CD14-positive monocyte (primary cell): Measurements from ENCODE around the gene TMTC1. TPM values are rescaled to one million over a fixed set of nuclear protein-coding genes. Genes with fewer than 3 reads are reported as not detected.
A peak's percentile ranks its signal among the peaks of the same experiment; 100 is the strongest.

Experiments
- DNase-seq, 3 donors: peaks; one replicate each; pipeline ENCODE4 v3.0.0-alpha.2; 2011 to 2022
- H2AFZ ChIP-seq: 2 replicates; pipeline ENCODE4 v1.6.0; 2012; ENCODE audit warnings: mild to moderate bottlenecking, low read depth, low read length, inconsistent platforms; ENCODE audit not compliant: insufficient read depth, poor library complexity, severe bottlenecking
- H3K27ac ChIP-seq, 2 donors: 1 replicate in 1 of 2; 2 replicates in 1 of 2; pipeline ENCODE4 v1.5.1; 2012 to 2013; ENCODE audit warnings: low read length in 2 of 2, control low read depth in 1 of 2, inconsistent platforms in 1 of 2, low read depth in 1 of 2, mild to moderate bottlenecking in 1 of 2
- H3K27me3 ChIP-seq, 2 donors: one replicate each; pipeline versions ENCODE4 v1.6.0 to v1.6.1; 2011 to 2013; ENCODE audit warnings: low read length in 2 of 2; ENCODE audit not compliant: control insufficient read depth in 2 of 2, insufficient read depth in 2 of 2
- H3K36me3 ChIP-seq, 2 donors: replicated peaks in 1 of 2; 1 replicate in 1 of 2; 2 replicates in 1 of 2; pipeline versions ENCODE4 v1.5.1 to v1.6.1; 2012 to 2013; ENCODE audit warnings: low read length in 2 of 2, control low read depth in 1 of 2, inconsistent platforms in 1 of 2, mild to moderate bottlenecking in 1 of 2; ENCODE audit not compliant: insufficient read depth in 2 of 2, control insufficient read depth in 1 of 2
- H3K4me1 ChIP-seq, 2 donors: 1 replicate in 1 of 2; 2 replicates in 1 of 2; pipeline versions ENCODE4 v1.5.1 to v1.6.1; 2012 to 2013; ENCODE audit warnings: low read length in 2 of 2, control low read depth in 1 of 2, inconsistent platforms in 1 of 2, mild to moderate bottlenecking in 1 of 2, moderate library complexity in 1 of 2; ENCODE audit not compliant: insufficient read depth in 2 of 2, control insufficient read depth in 1 of 2
- H3K4me2 ChIP-seq: replicated peaks from 2 replicates; pipeline ENCODE3; 2012; ENCODE audit warnings: low read length, moderate library complexity, mild to moderate bottlenecking; ENCODE audit not compliant: poor library complexity, severe bottlenecking; ENCODE audit errors: extremely low read depth
- H3K4me3 ChIP-seq, 3 experiments: fragments of 200-600 bp in 1 of 3; sonication (generic) in 1 of 3; replicated peaks in 1 of 3; 1 replicate in 2 of 3; 2 replicates in 1 of 3; pipeline ENCODE4 v1.5.1; 2011 to 2013; ENCODE audit warnings: low read length in 3 of 3, mild to moderate bottlenecking in 3 of 3, control low read depth in 2 of 3, low read depth in 2 of 3, inconsistent platforms in 1 of 3, moderate library complexity in 1 of 3
- H3K79me2 ChIP-seq: 2 replicates; pipeline ENCODE4 v1.6.0; 2012; ENCODE audit warnings: mild to moderate bottlenecking, control low read depth, inconsistent platforms, low read length, moderate library complexity; ENCODE audit not compliant: insufficient read depth
- H3K9ac ChIP-seq: 2 replicates; pipeline ENCODE4 v1.6.0; 2017; ENCODE audit warnings: low read length, mild to moderate bottlenecking; ENCODE audit not compliant: insufficient read depth, poor library complexity, severe bottlenecking
- H3K9me3 ChIP-seq, 2 donors: replicated peaks in 1 of 2; 1 replicate in 1 of 2; 2 replicates in 1 of 2; pipeline versions ENCODE4 v1.5.1 to v1.6.1; 2012 to 2013; ENCODE audit warnings: low read length in 2 of 2, control low read depth in 1 of 2; ENCODE audit not compliant: control insufficient read depth in 1 of 2, insufficient read depth in 1 of 2
- H4K20me1 ChIP-seq: 2 replicates; pipeline ENCODE4 v1.6.0; 2012; ENCODE audit warnings: mild to moderate bottlenecking, low read length, control low read depth, moderate library complexity; ENCODE audit not compliant: insufficient read depth
- H3K27ac Mint-ChIP-seq, 7 donors: one replicate each; pipeline ENCODE4 v1.8.0; 2020; ENCODE audit warnings: mild to moderate bottlenecking in 7 of 7, mixed read lengths in 7 of 7, moderate library complexity in 6 of 7, inconsistent platforms in 2 of 7
- H3K27me3 Mint-ChIP-seq, 3 donors: one replicate each; pipeline ENCODE4 v1.8.0; 2021 to 2022; ENCODE audit warnings: low read depth in 3 of 3, mild to moderate bottlenecking in 3 of 3, mixed read lengths in 3 of 3, moderate library complexity in 3 of 3, inconsistent platforms in 1 of 3
- H3K36me3 Mint-ChIP-seq, 2 donors: one replicate each; pipeline ENCODE4 v1.8.0; 2020; ENCODE audit warnings: mixed read lengths in 2 of 2, inconsistent platforms in 1 of 2, mild to moderate bottlenecking in 1 of 2
- H3K4me1 Mint-ChIP-seq: one replicate; pipeline ENCODE4 v1.8.0; 2020; ENCODE audit warnings: mild to moderate bottlenecking, mixed read lengths
- H3K4me3 Mint-ChIP-seq, 2 donors: one replicate each; pipeline ENCODE4 v1.8.0; 2020; ENCODE audit warnings: mild to moderate bottlenecking in 2 of 2, mixed read lengths in 2 of 2, moderate library complexity in 1 of 2
- H3K9me3 Mint-ChIP-seq, 7 donors: one replicate each; pipeline ENCODE4 v1.8.0; 2020 to 2022; ENCODE audit warnings: mixed read lengths in 7 of 7, mild to moderate bottlenecking in 6 of 7, moderate library complexity in 6 of 7, inconsistent platforms in 2 of 7
- CTCF ChIP-seq: fragments of 200-600 bp; IDR thresholded peaks from one replicate; pipeline ENCODE4 v1.8.0; 2022; ENCODE audit warnings: antibody characterized with exemption, mild to moderate bottlenecking
- WGBS: methylation state at CpG from one replicate; pipeline ENCODE4 v1.1.5; 2013; ENCODE audit warnings: missing lambda C conversion rate; ENCODE audit not compliant: insufficient coverage; 5-methylcytosine and 5-hydroxymethylcytosine counted together
- intact Hi-C, 2 donors: fragments of 100-400 bp; cut with micrococcal nuclease; formaldehyde crosslinking; loops; one replicate each; pipeline versions ENCODE4 v1.15.0 to v1.15.1; 2023
- polyA plus RNA-seq, 3 donors: library from polyadenylated mRNA; depleted of rRNA in 1 of 3; unstranded in 2 of 3; stranded (reverse) in 1 of 3; fragments of 300-500 nt in 2 of 3; fragments of >200 nt in 1 of 3; fragmentation: Illumina TruSeq in 2 of 3; gene quantifications; 1 replicate in 2 of 3; 2 replicates in 1 of 3; pipeline ENCODE4 v1.2.3, GENCODE V29; 2012 to 2021

The TMTC1 gene
- polyA plus RNA-seq, 3 donors = 0.57 to 5.6 (median 2.1) TPM

GRCh38 chr12:29778531-29778930, 5.2 kb downstream of the TMTC1 start:
- Mint-ChIP-seq H3K4me3 (peak overlapping the region in 1 of 2 donors; percentile 42), H3K4me1 (peaks cover 28% of the 10 kb centered on the region), H3K27me3 (peaks cover 0 to 18% (median 13%) of the 10 kb centered on the region in 3 donors), H3K36me3 (peaks cover 2 to 28% of the 10 kb centered on the region in 2 donors), H3K9me3 (peaks cover 11 to 42% (median 21%) of the 10 kb centered on the region in 7 donors), H3K27ac (no peak overlapping the region)
- H3K79me2 ChIP-seq = no peaks in the 10 kb centered on the region
- peaks cover 14 to 21% of the 10 kb centered on the region in 2 donors for H3K4me1 ChIP-seq
- no peak overlapping the region for H2AFZ ChIP-seq
- H3K27me3 ChIP-seq = no peaks in the 10 kb centered on the region
- H3K9ac ChIP-seq = no peak overlapping the region
- no peak for DNase-seq
- H3K4me3 ChIP-seq = no peak overlapping the region
- intact Hi-C loops = no loop called here
- H3K4me2 ChIP-seq = no peak overlapping the region
- peaks cover 3 to 30% of the 10 kb centered on the region in 2 donors for H3K9me3 ChIP-seq
- no peak overlapping the region for H3K27ac ChIP-seq
- TF ChIP-seq CTCF = no peak
- no peaks in the 10 kb centered on the region for H4K20me1 ChIP-seq
- H3K36me3 ChIP-seq = no peaks in the 10 kb centered on the region

- Histone ChIP-seq H3K4me2 (no peak overlapping the region), H3K27ac (no peak overlapping the region), H3K36me3 (no peaks in the 10 kb centered on the region), H3K27me3 (no peaks in the 10 kb centered on the region), H3K9ac (no peak overlapping the region), H3K4me3 (no peak overlapping the region), H3K79me2 (no peaks in the 10 kb centered on the region), H4K20me1 (no peaks in the 10 kb centered on the region), H3K9me3 (peaks cover 3 to 21% of the 10 kb centered on the region in 2 donors), H3K4me1 (peaks cover 0 to 16% of the 10 kb centered on the region in 2 donors), H2AFZ (no peak overlapping the region)
- H3K27ac Mint-ChIP-seq = no peak overlapping the region
- intact Hi-C loops = no loop called here
- peaks cover 11 to 29% (median 19%) of the 10 kb centered on the region in 7 donors for H3K9me3 Mint-ChIP-seq
- H3K4me3 Mint-ChIP-seq = no peak overlapping the region
- no CpG with 5 or more reads among the region's 2 CpGs for WGBS
- no peak for TF ChIP-seq CTCF
- H3K4me1 Mint-ChIP-seq = peaks cover 15% of the 10 kb centered on the region
- H3K27me3 Mint-ChIP-seq = peaks cover 2 to 7% (median 6%) of the 10 kb centered on the region in 3 donors
- DNase-seq = no peak
- H3K36me3 Mint-ChIP-seq = peaks cover 0 to 21% of the 10 kb centered on the region in 2 donors
These were observed 10.7 kb downstream of the TMTC1 start for GRCh38 chr12:29773076-29773475.
